ENCODE measurements around the gene DLL1. TPM values are rescaled to one million over a fixed set of nuclear protein-coding genes. Genes with fewer than 3 reads are reported as not detected.

DLL1 gene
- total RNA-seq, 2 donors from 2014 or later: 9.6 to 14.1 TPM

DNA sequence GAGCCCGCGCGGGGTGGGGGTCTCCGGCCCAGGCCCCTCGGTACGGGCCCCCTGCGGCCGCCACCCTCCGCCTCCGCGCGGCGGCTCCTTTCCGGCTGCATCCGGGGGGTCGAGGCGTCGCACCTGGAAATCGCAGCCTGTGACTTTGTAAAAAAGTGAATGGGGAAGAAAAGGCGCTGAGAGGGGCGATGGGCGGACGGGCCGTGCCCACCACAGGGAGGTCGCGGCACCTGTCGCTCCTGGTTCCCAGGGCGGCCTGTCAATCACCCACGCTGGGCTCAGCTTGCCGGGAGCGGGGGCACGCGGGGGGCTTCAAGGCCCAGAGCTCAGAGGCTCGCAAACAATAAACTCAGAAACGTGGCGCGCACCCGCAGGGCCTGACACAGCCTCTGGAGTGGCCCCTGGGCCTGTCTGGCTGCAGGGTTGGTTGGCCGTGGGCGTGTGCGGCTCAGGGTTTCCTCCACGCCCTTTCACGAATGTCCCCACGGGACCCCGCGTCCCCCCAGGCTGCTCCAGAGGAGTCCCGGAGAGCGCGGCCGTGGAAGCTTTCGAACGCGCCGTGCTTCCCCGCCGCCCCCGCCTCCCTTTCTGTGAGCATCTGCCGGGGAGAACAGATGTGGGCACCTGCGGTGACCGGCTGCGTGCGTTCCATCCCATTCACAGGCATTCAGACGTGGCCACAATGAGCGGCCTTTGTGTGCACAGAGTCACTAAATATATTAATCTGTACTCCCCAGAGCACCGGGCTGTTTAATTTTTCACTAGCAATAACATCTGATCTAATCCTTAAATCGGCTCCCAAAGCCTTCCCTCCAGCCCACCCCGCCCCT is 6.1 kb upstream of the DLL1 start:
- no peak for DNase-seq (ENCODE audit: low spot score)
- intact Hi-C loops (cut with DNase I): no loop called here

DNA sequence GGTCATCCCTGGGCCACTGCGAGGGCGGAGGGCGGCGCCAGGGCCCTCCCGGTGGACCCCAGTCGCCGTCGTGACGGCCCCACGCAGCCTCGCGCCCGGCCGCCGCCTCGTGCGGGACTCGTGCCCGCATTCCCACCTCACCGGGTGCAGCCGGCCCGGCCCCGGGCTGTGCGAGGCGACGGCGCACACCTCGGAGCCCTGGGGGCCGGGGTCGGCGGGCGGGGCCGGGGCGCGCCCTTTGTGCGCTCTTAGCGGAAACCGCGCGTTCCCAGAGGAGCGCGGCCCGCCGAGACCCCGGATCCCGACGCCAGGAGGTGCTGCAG is 5.5 kb upstream of the DLL1 start:
- intact Hi-C loops (cut with DNase I): no loop called here

GRCh38 chr6:170295510-170296422 is 4.9 kb upstream of the DLL1 start:
- intact Hi-C loops (cut with DNase I): no loop called here

More for the DNA sequence above, 5.5 kb upstream of the DLL1 start:
- DNase-seq (ENCODE audit: low spot score): no peak

GRCh38 chr6:170294813-170295509 is 4.1 kb upstream of the DLL1 start:
- no peak for DNase-seq (ENCODE audit: low spot score)
- intact Hi-C loops (cut with DNase I): no loop called here

More at GRCh38 chr6:170295510-170296422, 4.9 kb upstream of the DLL1 start:
- DNase-seq (ENCODE audit: low spot score): no peak

DNA sequence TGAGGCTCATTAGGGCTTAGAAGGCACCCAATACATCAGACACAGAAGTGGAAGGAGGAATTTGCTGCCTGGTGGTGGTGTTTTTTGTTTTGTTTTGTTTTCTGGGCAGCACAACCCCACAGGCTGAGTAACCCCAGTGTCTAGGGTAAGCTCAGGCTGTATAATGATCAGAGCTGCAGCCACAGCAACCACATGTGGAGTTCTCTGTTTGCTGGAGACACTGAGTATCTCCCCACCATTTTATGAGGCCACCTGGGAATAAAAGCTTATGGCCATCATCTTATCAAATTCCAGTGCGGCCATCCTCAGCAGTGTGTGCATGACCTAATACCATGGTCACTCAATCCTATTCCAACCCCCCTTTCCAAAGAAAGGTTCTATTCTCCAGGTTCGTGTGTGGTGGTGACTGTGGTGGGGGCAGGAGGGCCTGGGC is 3.4 kb upstream of the DLL1 start:
- DNase-seq (ENCODE audit: low spot score): no peak
- intact Hi-C loops (cut with DNase I): no loop called here

GRCh38 chr6:170293341-170294231 is 2.7 kb upstream of the DLL1 start:
- DNase-seq (ENCODE audit: low spot score): no peak
- intact Hi-C loops (cut with DNase I): no loop called here

DNA sequence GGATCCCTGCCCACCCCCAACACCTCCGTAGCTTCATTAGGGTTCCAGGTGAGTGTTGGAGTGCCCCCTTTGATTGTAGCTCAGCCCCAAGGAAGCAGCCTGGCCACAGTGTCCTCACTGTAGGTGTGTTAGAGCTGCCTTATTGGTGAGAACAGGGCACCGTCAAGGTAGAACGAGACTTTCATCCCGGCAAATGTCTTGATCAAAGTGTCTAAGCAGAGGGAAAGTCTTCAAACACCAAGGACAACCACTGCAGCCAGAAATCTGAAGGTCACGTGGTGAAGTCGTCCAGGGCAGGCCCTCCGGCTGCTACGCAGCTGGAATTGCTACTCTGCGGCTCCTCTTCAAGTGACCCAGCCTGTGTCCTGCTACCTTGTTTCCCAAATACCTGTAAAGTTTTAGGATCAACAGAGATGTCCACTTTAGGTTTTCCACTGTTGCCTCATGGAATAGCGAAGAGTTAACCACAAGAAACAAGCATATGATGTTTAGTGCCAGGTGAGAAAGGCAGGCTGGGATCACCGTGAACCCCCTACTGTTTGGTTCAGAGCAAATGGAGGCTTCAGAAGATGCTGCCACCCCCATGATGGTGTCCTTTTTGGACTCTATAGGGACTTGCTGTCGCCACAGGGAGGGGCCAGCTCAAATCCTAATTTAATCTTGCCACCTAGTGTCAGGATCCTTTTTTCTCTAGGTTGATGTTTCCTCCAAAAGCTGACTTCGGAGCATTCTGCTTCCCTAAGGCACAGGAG is 1.7 kb upstream of the DLL1 start:
- intact Hi-C loops (cut with DNase I): no loop called here
- no peak for DNase-seq (ENCODE audit: low spot score)

DNA sequence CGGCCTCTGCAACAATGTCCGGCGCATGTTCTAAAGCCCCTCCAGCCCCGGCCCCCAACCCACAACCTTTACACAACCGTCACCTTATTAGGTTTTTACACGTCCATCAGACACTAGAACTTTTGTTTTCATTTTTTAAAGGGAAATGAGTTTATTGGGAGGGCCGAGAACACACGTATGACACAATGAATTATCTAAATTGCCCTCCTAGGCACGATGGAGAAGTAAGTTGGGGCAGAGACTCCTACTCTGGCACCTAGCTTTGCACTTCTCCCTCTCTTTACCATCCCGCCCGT is 1.2 kb upstream of the DLL1 start:
- no peak for DNase-seq (ENCODE audit: low spot score)
- intact Hi-C loops (cut with DNase I): no loop called here

GRCh38 chr6:170291271-170292110 is 613 bp upstream of the DLL1 start:
- DNase-seq (ENCODE audit: low spot score): peak; percentile 88

DNA sequence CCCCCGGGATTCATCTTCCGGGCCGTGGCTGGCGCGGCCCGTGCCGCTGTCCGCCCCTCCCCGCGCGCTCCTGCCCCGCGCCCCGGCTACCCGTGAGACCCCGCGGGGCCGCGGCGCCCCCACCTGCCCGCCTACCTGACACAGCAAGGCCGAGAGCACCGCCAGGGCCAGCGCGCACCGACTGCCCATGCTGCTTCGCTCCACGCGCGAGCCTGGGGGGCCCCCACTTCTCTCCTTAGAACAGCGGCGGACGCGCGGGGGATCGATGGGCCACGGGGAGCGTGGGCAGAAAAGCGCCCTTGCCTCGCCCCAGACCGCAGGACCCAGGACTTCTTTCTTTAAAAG is 955 bp downstream of the DLL1 start:
- intact Hi-C loops (cut with DNase I): loop anchor here in 1 of 2 donors (10.0 kb wide), 1 partner anchor 85 kb away; no protein-coding TSS in a partner anchor
- DNase-seq (ENCODE audit: low spot score): no peak

More at GRCh38 chr6:170291271-170292110, 613 bp upstream of the DLL1 start:
- intact Hi-C loops (cut with DNase I): no loop called here

- intact Hi-C loops (cut with DNase I): loop anchor here in 1 of 2 donors (10.0 kb wide), 1 partner anchor 85 kb away; no protein-coding TSS in a partner anchor
- DNase-seq (ENCODE audit: low spot score): no peak
Measured at GRCh38 chr6:170289180-170289931, 1.5 kb downstream of the DLL1 start.

- intact Hi-C loops (cut with DNase I): loop anchor here in 1 of 2 donors (10.0 kb wide), 1 partner anchor 86 kb away; no protein-coding TSS in a partner anchor
- no peak for DNase-seq (ENCODE audit: low spot score)
Measured at GRCh38 chr6:170288852-170289179, 2.1 kb downstream of the DLL1 start.

- DNase-seq (ENCODE audit: low spot score): no peak
- intact Hi-C loops (cut with DNase I): loop anchor here in 1 of 2 donors (10.0 kb wide), 1 partner anchor 87 kb away; no protein-coding TSS in a partner anchor
Measured at GRCh38 chr6:170288091-170288631, 2.7 kb downstream of the DLL1 start.

- intact Hi-C loops (cut with DNase I): loop anchor here in 1 of 2 donors (10.0 kb wide), 1 partner anchor 87 kb away; no protein-coding TSS in a partner anchor
- DNase-seq (ENCODE audit: low spot score): no peak
Measured at GRCh38 chr6:170287371-170287876, 3.5 kb downstream of the DLL1 start.

DNA sequence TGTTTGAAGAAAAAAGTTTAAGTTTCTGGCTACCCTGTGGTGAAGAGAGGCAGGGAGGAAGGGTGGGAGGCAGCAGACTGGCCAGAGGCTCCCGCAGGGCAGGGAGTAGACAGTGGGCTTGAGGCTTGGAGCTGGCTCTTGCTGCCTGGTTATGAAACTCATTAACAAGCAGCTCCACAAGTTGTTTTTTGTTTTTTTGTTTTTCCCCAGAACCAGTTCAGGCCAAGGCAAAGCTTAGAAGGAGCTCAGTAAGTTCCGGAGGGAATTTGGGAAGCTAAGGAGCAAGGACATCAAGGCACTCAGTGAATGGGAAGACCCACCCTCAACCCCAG is 4.0 kb downstream of the DLL1 start:
- no peak for DNase-seq (ENCODE audit: low spot score)
- intact Hi-C loops (cut with DNase I): loop anchor here in 1 of 2 donors (10.0 kb wide), 1 partner anchor 88 kb away; no protein-coding TSS in a partner anchor

Data from posterior vena cava (tissue), 2 donors.